ENCODE data around the gene LTBR. TPM values are rescaled to one million over a fixed set of nuclear protein-coding genes. Genes with fewer than 3 reads are reported as not detected.

The LTBR gene
- polyA plus RNA-seq (2013, experiment 1 of 2), result 16.5 TPM
- 15.5 TPM for polyA plus RNA-seq (2013, experiment 2 of 2)

DNA sequence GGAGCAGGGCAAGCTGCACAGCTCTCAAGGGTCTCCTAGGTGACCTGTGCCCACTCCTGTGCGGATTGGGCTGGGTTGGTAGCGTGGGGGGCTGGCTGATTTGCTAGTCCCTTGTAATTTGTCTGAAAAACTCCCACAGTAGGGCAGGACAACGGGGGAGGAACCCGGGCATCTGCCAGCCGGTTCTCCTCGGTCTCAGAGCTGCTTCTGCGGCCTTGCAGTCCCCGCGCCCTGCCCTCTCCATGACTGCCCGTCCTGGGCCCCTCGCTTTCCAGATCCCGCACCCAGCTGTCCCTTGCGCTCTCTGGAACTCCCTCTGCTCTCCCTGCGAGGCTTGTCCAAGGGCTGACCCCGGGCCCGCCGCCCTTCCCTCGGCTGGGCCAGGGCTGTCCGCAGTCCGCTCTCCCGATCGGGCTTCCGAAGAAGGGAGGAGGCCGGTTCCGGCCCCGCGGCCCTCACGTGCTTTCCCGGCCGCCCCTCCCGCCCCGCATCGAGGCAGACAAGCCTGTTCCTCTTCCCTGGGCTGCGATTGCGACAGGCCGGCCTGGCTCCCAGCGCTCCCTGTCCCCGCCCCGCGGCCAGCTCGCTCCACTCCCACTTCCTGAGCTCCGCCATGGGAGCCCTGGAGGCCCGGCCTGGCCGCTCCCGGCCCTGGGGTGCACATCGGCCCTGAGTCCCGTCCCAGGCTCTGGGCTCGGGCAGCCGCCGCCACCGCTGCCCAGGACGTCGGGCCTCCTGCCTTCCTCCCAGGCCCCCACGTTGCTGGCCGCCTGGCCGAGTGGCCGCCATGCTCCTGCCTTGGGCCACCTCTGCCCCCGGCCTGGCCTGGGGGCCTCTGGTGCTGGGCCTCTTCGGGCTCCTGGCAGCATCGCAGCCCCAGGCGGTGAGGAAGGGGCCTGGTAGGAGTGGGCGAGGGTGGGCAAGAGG lies at the start of gene LTBR:
Gene LTBR, plus strand, starts transcription at position 591 of the 927 bp plus-strand sequence. Its CDS starts 197 bp downstream, at position 788.
- Histone ChIP-seq H3K56ac (ENCODE audit: low read length) (peak within 1 kb of the TSS; percentile 91), H3K27ac (ENCODE audit: low read depth, low read length) (no peak within 1 kb of the TSS), H3K18ac (ENCODE audit: low read length) (peak within 1 kb of the TSS; percentile 69), H2BK15ac (replicated peaks; ENCODE audit: low read depth) (no peak within 1 kb of the TSS), H3K4me1 (ENCODE audit: control insufficient read depth, low read depth, low read length) (peaks cover 2% of the 10 kb centered on the region), H2BK120ac (ENCODE audit: low read depth, low read length) (peak within 1 kb of the TSS; percentile 39), H3K79me2 (ENCODE audit: control insufficient read depth, insufficient read depth, low read length) (no peaks in the 10 kb centered on the region), H4K5ac (ENCODE audit: low read length) (no peak within 1 kb of the TSS), H3K9ac (ENCODE audit: low read length) (peak within 1 kb of the TSS; percentile 76), H3K4me2 (ENCODE audit: low read length) (peak within 1 kb of the TSS; percentile 12), H3K79me1 (ENCODE audit: low read length) (no peaks in the 10 kb centered on the region), H3K23ac (ENCODE audit: low read length) (peak within 1 kb of the TSS; percentile 81), H4K8ac (ENCODE audit: low read depth, low read length) (peak within 1 kb of the TSS; percentile 83), H3K27me3 (ENCODE audit: insufficient read depth, low read length, poor library complexity) (no peaks in the 10 kb centered on the region), H3K4ac (ENCODE audit: low read depth, low read length) (peak within 1 kb of the TSS; percentile 76), H3K36me3 (ENCODE audit: control insufficient read depth, insufficient read depth, low read length) (peaks cover 1% of the 10 kb centered on the region), H2BK5ac (ENCODE audit: low read length) (peak within 1 kb of the TSS; percentile 31), H2AK5ac (ENCODE audit: low read length) (peak within 1 kb of the TSS; percentile 75), H3K4me3 (ENCODE audit: low read length) (no peak within 1 kb of the TSS)
- DNase-seq, result peak; percentile 91
- no CpG with 5 or more reads among the region's 62 CpGs for WGBS (ENCODE audit: extremely low coverage, insufficient coverage, low lambda C conversion rate)

GRCh38 chr12:6334359-6334758 lies 49.6 kb upstream of the LTBR start:
- H3K18ac ChIP-seq (ENCODE audit: low read length), result no peak overlapping the region
- peaks cover 42% of the 10 kb centered on the region for H3K79me2 ChIP-seq (ENCODE audit: control insufficient read depth, insufficient read depth, low read length)
- H3K4me1 ChIP-seq (ENCODE audit: control insufficient read depth, low read depth, low read length), result peaks cover 34% of the 10 kb centered on the region
- no peak overlapping the region for H4K5ac ChIP-seq (ENCODE audit: low read length)
- peak overlapping the region; percentile 99 for H3K56ac ChIP-seq (ENCODE audit: low read length)
- H3K36me3 ChIP-seq (ENCODE audit: control insufficient read depth, insufficient read depth, low read length), result peaks cover 28% of the 10 kb centered on the region
- no peak for DNase-seq
- no peak overlapping the region for H3K23ac ChIP-seq (ENCODE audit: low read length)
- H2BK5ac ChIP-seq (ENCODE audit: low read length), result no peak overlapping the region
- no peak overlapping the region for H4K8ac ChIP-seq (ENCODE audit: low read depth, low read length)
- H3K4me3 ChIP-seq (ENCODE audit: low read length), result no peak overlapping the region
- H2AK5ac ChIP-seq (ENCODE audit: low read length), result no peak overlapping the region
- no peak overlapping the region for H3K9ac ChIP-seq (ENCODE audit: low read length)
- H3K79me1 ChIP-seq (ENCODE audit: low read length), result peaks cover 27% of the 10 kb centered on the region
- H3K4me2 ChIP-seq (ENCODE audit: low read length), result no peak overlapping the region
- no CpG with 5 or more reads among the region's 5 CpGs for WGBS (ENCODE audit: extremely low coverage, insufficient coverage, low lambda C conversion rate)
- no peak overlapping the region for H2BK120ac ChIP-seq (ENCODE audit: low read depth, low read length)
- H3K4ac ChIP-seq (ENCODE audit: low read depth, low read length), result no peak overlapping the region
- no peaks in the 10 kb centered on the region for H3K27me3 ChIP-seq (ENCODE audit: insufficient read depth, low read length, poor library complexity)
- no peak overlapping the region for H3K27ac ChIP-seq (ENCODE audit: low read depth, low read length)
- H2BK15ac ChIP-seq (replicated peaks; ENCODE audit: low read depth), result no peak overlapping the region

DNA sequence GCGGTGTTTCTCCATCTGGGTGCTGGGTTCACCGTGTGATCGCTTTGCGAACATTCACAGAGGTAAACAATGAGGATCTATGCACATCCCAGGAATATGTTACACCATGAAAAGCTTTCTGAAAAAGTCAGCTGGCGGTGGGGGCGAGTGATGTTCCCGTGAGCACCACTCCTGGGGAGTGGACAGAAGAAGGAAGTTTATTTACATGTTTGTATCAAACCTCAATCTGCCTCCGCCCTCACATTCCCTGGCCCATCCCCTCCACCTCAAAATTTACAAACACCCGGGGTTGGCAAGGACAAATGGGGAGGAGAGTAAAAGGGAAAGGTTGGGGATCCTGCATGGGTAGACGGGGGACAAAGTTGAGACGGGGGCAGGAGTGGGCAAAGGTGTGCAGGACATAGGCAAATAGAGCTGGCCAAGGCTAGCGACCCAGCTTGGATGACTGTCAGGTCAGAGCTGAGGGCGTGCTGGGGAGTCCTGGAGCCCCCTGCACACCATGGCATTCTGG lies 49.0 kb upstream of the LTBR start:
- peak overlapping the region; percentile 87 for H3K23ac ChIP-seq (ENCODE audit: low read length)
- peaks cover 49% of the 10 kb centered on the region for H3K79me2 ChIP-seq (ENCODE audit: control insufficient read depth, insufficient read depth, low read length)
- peak overlapping the region; percentile 57 for H3K9ac ChIP-seq (ENCODE audit: low read length)
- WGBS (ENCODE audit: extremely low coverage, insufficient coverage, low lambda C conversion rate), result no CpG with 5 or more reads among the region's 13 CpGs
- H3K4me1 ChIP-seq (ENCODE audit: control insufficient read depth, low read depth, low read length), result peaks cover 38% of the 10 kb centered on the region
- no peak overlapping the region for H3K4me3 ChIP-seq (ENCODE audit: low read length)
- no peaks in the 10 kb centered on the region for H3K27me3 ChIP-seq (ENCODE audit: insufficient read depth, low read length, poor library complexity)
- H4K5ac ChIP-seq (ENCODE audit: low read length), result no peak overlapping the region
- H3K4ac ChIP-seq (ENCODE audit: low read depth, low read length), result no peak overlapping the region
- peak overlapping the region; percentile 77 for H3K18ac ChIP-seq (ENCODE audit: low read length)
- H2BK15ac ChIP-seq (replicated peaks; ENCODE audit: low read depth), result no peak overlapping the region
- no peak overlapping the region for H4K8ac ChIP-seq (ENCODE audit: low read depth, low read length)
- H3K79me1 ChIP-seq (ENCODE audit: low read length), result peaks cover 29% of the 10 kb centered on the region
- no peak overlapping the region for H3K27ac ChIP-seq (ENCODE audit: low read depth, low read length)
- no peak overlapping the region for H2BK120ac ChIP-seq (ENCODE audit: low read depth, low read length)
- H3K4me2 ChIP-seq (ENCODE audit: low read length), result no peak overlapping the region
- peaks cover 27% of the 10 kb centered on the region for H3K36me3 ChIP-seq (ENCODE audit: control insufficient read depth, insufficient read depth, low read length)
- no peak overlapping the region for H2BK5ac ChIP-seq (ENCODE audit: low read length)
- no peak for DNase-seq
- peak overlapping the region; percentile 99 for H3K56ac ChIP-seq (ENCODE audit: low read length)
- H2AK5ac ChIP-seq (ENCODE audit: low read length), result peak overlapping the region; percentile 94

DNA sequence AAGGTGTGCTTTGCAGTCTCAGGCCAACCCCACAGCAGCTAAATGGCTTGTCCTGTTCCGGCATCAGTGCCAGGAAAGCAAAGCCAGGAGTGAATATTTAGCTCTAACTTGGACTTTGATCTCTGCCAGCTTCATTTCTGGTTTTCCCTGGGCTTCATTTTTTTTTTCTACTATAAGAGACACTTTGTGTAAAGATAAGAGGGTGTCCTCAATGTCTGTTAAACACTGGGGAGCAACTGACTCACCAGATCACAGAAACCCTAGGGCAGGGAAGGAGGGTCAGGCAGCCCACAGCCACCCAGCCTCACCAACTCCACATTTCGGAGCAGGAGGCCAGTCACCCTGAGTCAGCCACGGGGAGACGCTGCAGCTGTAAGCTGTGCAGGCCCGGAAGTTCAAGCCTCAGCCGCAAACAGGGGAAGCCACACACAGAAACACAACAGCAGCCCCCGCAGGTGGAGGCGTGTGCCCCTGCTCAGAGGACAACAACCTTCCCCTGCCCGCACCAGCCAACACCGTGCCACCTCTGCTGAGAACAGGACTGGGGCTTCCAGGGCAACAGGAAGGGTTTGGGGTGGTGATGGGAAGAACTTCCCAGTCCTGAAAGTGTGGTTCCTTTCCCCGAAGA lies 48.4 kb upstream of the LTBR start:
- Histone ChIP-seq H3K27me3 (ENCODE audit: insufficient read depth, low read length, poor library complexity) (no peaks in the 10 kb centered on the region), H3K23ac (ENCODE audit: low read length) (peak overlapping the region; percentile 33), H3K18ac (ENCODE audit: low read length) (peak overlapping the region; percentile 77), H2AK5ac (ENCODE audit: low read length) (peak overlapping the region; percentile 96), H4K8ac (ENCODE audit: low read depth, low read length) (no peak overlapping the region), H3K36me3 (ENCODE audit: control insufficient read depth, insufficient read depth, low read length) (peaks cover 25% of the 10 kb centered on the region), H3K79me2 (ENCODE audit: control insufficient read depth, insufficient read depth, low read length) (peaks cover 54% of the 10 kb centered on the region), H3K79me1 (ENCODE audit: low read length) (peaks cover 29% of the 10 kb centered on the region), H3K9ac (ENCODE audit: low read length) (peak overlapping the region; percentile 57), H2BK120ac (ENCODE audit: low read depth, low read length) (peak overlapping the region; percentile 30), H2BK15ac (replicated peaks; ENCODE audit: low read depth) (no peak overlapping the region), H3K56ac (ENCODE audit: low read length) (peak overlapping the region; percentile 99), H3K27ac (ENCODE audit: low read depth, low read length) (peak overlapping the region; percentile 91), H3K4ac (ENCODE audit: low read depth, low read length) (peak overlapping the region; percentile 84), H3K4me3 (ENCODE audit: low read length) (no peak overlapping the region), H3K4me1 (ENCODE audit: control insufficient read depth, low read depth, low read length) (peaks cover 40% of the 10 kb centered on the region), H3K4me2 (ENCODE audit: low read length) (peak overlapping the region; percentile 10), H2BK5ac (ENCODE audit: low read length) (peak overlapping the region; percentile 95), H4K5ac (ENCODE audit: low read length) (no peak overlapping the region)
- peak; percentile 82 for DNase-seq
- no CpG with 5 or more reads among the region's 11 CpGs for WGBS (ENCODE audit: extremely low coverage, insufficient coverage, low lambda C conversion rate)

GRCh38 chr12:6336079-6336888 lies 47.7 kb upstream of the LTBR start:
- no peak overlapping the region for H2BK15ac ChIP-seq (replicated peaks; ENCODE audit: low read depth)
- peak overlapping the region; percentile 30 for H2BK120ac ChIP-seq (ENCODE audit: low read depth, low read length)
- peak overlapping the region; percentile 65 for H3K4me2 ChIP-seq (ENCODE audit: low read length)
- H3K36me3 ChIP-seq (ENCODE audit: control insufficient read depth, insufficient read depth, low read length), result peaks cover 21% of the 10 kb centered on the region
- H3K27ac ChIP-seq (ENCODE audit: low read depth, low read length), result peak overlapping the region; percentile 91
- H4K8ac ChIP-seq (ENCODE audit: low read depth, low read length), result no peak overlapping the region
- no peak overlapping the region for H3K4me3 ChIP-seq (ENCODE audit: low read length)
- DNase-seq, result peak; percentile 100
- peak overlapping the region; percentile 81 for H3K9ac ChIP-seq (ENCODE audit: low read length)
- peak overlapping the region; percentile 96 for H2AK5ac ChIP-seq (ENCODE audit: low read length)
- H3K79me1 ChIP-seq (ENCODE audit: low read length), result peaks cover 29% of the 10 kb centered on the region
- no CpG with 5 or more reads among the region's 12 CpGs for WGBS (ENCODE audit: extremely low coverage, insufficient coverage, low lambda C conversion rate)
- peaks cover 62% of the 10 kb centered on the region for H3K79me2 ChIP-seq (ENCODE audit: control insufficient read depth, insufficient read depth, low read length)
- peaks cover 40% of the 10 kb centered on the region for H3K4me1 ChIP-seq (ENCODE audit: control insufficient read depth, low read depth, low read length)
- peak overlapping the region; percentile 96 for H3K18ac ChIP-seq (ENCODE audit: low read length)
- peak overlapping the region; percentile 96 for H2BK5ac ChIP-seq (ENCODE audit: low read length)
- H4K5ac ChIP-seq (ENCODE audit: low read length), result no peak overlapping the region
- H3K23ac ChIP-seq (ENCODE audit: low read length), result peak overlapping the region; percentile 10
- H3K56ac ChIP-seq (ENCODE audit: low read length), result peak overlapping the region; percentile 99
- H3K4ac ChIP-seq (ENCODE audit: low read depth, low read length), result peak overlapping the region; percentile 84
- no peaks in the 10 kb centered on the region for H3K27me3 ChIP-seq (ENCODE audit: insufficient read depth, low read length, poor library complexity)

Data from mesendoderm (in vitro differentiated cells).